T-helper 1 cell treated with Interleukin-12 subunit alpha and Interleukin-12 subunit beta and Interleukin-4 antibody, amounts not matched to agents 30 μg/mL and 1 μg/mL, for 36 hours (primary cell): ENCODE results near the gene EGLN2.

ENCODE experiments used
- H3K27ac Mint-ChIP-seq: one replicate; pipeline ENCODE4 v1.8.0; 2021; ENCODE audit warnings: mild to moderate bottlenecking, mixed read lengths
- H3K27me3 Mint-ChIP-seq: one replicate; pipeline ENCODE4 v1.8.0; 2021; ENCODE audit warnings: low read depth, mixed read lengths
- H3K36me3 Mint-ChIP-seq: one replicate; pipeline ENCODE4 v1.8.0; 2021; ENCODE audit warnings: low read depth, mixed read lengths
- H3K4me1 Mint-ChIP-seq: one replicate; pipeline ENCODE4 v1.8.0; 2021; ENCODE audit warnings: low read depth, mixed read lengths
- H3K4me3 Mint-ChIP-seq: one replicate; pipeline ENCODE4 v1.8.0; 2021; ENCODE audit warnings: mild to moderate bottlenecking, moderate library complexity, mixed read lengths
- H3K9me3 Mint-ChIP-seq: one replicate; pipeline ENCODE4 v1.8.0; 2021; ENCODE audit warnings: mixed read lengths

Gene EGLN2

DNA sequence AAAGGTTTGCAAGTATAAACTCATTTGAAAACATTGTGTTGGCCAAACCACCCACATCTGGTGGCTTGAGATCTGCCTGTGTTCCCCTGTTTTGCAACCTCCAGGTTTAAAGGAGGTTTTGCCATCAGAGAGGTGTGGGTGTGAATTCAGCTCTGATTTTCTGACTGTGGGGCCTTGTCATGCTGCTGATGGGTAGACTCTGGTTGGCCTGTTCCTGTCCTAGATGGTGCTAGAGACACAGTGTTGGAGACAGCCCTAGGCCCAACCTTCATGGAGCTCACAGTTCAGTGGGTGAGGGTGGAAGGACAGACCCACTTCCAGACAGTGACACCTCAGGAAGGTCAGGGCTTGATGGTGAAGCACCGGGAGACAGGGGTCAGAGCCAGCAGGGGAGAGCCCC is 13.5 kb upstream of the EGLN2 start:
- Mint-ChIP-seq H3K9me3 (no peaks in the 10 kb centered on the region), H3K4me3 (no peak overlapping the region), H3K36me3 (peaks cover 25% of the 10 kb centered on the region)

DNA sequence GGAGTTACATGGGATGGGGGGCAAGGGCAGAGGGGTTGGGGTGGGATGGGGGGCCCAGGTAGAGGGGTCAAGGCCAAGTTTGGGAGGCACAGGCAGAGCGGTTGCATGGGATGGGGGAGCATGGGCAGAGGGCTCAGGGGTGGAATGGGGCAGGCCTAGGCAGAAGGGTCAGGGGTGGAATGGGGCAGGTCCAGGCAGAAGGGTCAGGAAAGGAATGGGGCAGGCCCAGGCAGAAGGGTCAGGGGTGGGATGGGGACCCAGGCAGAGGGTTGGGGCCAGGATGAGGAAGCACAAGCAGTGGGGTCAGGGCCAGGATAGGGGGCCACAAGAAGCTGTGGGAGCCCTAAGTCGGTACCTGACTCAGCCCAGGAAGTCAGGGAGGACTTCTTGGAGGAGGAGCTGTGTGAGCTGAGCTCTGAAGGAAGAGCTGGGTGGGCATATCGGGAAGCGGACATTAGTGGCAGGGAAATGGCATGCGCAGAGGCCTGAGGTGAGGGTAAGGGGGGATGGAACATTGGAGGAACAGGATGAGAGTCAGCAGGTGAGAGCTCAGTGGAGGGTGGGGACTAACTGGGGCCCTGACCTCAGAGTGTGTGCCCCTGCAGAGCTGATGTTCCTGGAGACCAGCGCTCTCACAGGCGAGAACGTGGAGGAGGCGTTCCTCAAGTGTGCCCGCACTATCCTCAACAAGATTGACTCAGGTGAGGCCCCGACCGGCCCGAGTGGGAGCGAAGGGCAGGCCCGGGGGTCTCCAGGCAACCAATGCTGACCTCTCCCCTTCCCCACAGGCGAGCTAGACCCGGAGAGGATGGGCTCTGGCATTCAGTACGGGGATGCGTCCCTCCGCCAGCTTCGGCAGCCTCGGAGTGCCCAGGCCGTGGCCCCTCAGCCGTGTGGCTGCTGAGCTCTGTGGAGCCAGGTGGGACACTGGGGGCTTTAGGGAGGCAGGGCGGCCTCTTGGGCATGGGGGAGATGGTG is 12.6 kb upstream of the EGLN2 start:
- Mint-ChIP-seq H3K4me1 (peaks cover 12% of the 10 kb centered on the region), H3K27me3 (no peaks in the 10 kb centered on the region), H3K36me3 (peaks cover 24% of the 10 kb centered on the region), H3K9me3 (no peaks in the 10 kb centered on the region), H3K4me3 (no peak overlapping the region), H3K27ac (no peak overlapping the region)

More for the DNA sequence above, 13.5 kb upstream of the EGLN2 start:
- Mint-ChIP-seq H3K4me1 (peaks cover 15% of the 10 kb centered on the region), H3K27me3 (no peaks in the 10 kb centered on the region), H3K27ac (peak overlapping the region; percentile 31)

DNA sequence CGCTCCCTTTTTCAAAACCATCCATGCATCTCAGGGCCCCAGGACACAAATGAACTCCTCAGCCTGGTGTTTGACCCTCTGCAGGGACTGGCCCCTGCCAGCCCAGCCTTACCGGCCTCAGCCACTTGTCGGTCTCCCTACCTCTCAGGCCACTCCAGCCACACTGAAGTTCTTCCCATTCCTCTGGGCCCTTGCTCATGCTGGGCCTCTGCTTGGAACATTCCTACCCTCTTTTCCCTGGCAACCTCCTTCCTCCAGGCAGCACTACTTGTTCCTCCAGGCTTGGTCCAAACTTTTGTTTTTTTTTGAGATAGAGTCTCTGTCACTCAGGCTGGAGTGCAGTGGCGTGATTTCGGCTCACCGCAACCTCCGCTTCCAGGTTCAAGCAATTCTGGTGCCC is 7.6 kb upstream of the EGLN2 start:
- Mint-ChIP-seq H3K36me3 (peaks cover 19% of the 10 kb centered on the region), H3K27ac (no peak overlapping the region), H3K4me3 (no peak overlapping the region), H3K27me3 (no peaks in the 10 kb centered on the region), H3K4me1 (peaks cover 15% of the 10 kb centered on the region), H3K9me3 (no peaks in the 10 kb centered on the region)

DNA sequence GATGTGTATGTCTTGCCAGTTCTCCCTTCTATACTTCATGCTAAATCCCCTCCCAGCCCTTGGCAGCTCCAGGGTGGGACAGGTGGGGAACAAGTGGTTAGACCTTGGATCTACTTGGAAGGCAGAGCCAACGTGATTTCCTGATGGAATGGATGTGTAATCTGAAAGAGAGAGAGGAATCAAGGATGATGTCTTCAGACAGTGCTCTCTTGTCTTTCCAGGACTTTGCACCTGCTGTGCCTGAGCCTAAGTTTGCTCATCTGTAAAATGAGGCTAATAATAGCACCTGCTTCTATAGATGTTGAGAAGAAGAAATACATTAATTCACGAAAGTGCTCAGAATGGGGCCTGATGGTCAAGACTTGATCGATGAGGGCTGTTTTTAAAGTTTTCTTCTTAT is 7.0 kb upstream of the EGLN2 start:
- H3K4me3 Mint-ChIP-seq: no peak overlapping the region
- peaks cover 18% of the 10 kb centered on the region for H3K36me3 Mint-ChIP-seq
- peaks cover 18% of the 10 kb centered on the region for H3K4me1 Mint-ChIP-seq
- H3K27me3 Mint-ChIP-seq: no peaks in the 10 kb centered on the region
- H3K27ac Mint-ChIP-seq: no peak overlapping the region
- no peaks in the 10 kb centered on the region for H3K9me3 Mint-ChIP-seq

DNA sequence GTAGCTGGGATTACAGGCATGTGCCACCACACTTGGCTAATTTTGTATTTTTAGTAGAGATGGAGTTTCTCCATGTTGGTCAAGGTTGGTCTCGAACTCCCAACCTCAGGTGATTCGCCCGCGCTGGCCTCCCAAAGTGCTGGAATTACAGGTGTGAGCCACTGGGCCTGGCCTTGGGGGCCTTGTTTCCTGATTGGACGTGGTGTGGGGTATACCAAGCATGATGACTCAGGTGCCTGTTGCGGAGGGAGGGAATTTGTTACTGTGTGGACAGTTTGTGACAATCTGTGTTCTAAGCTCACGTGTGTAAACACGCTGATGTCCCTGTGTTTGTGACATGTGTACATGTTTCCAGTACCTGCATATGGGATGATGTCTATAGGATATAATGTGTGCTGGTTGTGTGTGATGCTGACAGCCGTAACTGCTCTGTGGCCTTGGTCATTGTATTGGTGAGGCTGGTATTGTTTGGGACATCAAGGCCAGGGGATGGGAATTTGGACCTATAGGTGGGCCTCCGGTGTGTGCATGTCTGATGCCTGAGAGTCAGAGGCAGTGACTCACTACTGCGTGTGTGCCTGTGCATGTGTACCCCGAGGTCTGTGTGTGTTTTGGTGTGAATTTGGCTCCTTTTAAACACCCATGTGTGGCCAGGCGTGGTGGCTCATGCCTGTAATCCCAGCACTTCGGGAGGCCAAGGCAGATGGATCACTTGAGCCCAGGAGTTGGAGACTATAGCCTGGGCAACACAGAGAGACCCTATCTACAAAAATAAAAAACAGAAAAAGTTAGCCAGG is 1.6 kb upstream of the EGLN2 start:
- H3K27me3 Mint-ChIP-seq: no peaks in the 10 kb centered on the region
- H3K36me3 Mint-ChIP-seq: peaks cover 27% of the 10 kb centered on the region
- H3K9me3 Mint-ChIP-seq: no peaks in the 10 kb centered on the region
- H3K4me3 Mint-ChIP-seq: no peak overlapping the region
- H3K27ac Mint-ChIP-seq: peak overlapping the region; percentile 93
- H3K4me1 Mint-ChIP-seq: peaks cover 34% of the 10 kb centered on the region

DNA sequence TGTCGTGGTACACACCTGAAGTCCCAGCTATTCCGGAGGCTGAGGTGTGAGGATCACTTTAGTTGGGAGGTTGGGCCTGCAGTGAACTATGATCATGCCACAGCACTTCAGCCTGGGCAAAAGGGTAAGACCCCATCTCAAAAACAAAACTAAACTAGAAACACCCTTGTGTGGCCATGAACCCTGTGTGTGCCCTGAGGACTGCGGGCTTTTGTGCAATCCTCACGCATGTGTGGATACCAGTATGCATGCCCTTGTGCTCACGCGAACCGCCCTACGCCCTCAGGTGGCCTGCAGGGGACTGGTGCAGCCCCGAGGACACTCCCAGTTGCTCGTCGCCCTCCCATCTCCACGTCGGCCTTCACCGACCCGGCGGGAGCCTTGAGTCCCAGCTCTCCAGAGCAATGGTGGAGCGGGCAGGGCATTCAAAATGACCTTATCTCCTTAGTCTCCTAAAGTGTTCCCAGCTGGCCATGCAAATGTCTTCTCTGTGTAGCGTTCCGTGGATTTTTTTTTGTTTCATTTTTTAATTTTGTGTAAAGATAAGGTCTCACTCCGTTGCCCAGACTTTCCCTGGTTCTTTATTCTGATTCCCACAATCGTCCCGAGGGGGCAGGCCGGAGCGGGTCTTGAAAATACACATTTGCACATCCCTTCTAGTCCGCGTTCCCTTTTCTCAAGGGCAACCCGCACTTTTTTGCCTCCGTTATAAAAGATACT is 868 bp upstream of the EGLN2 start:
- H3K4me1 Mint-ChIP-seq: peaks cover 39% of the 10 kb centered on the region
- H3K27me3 Mint-ChIP-seq: no peaks in the 10 kb centered on the region
- H3K36me3 Mint-ChIP-seq: peaks cover 34% of the 10 kb centered on the region
- no peaks in the 10 kb centered on the region for H3K9me3 Mint-ChIP-seq
- H3K4me3 Mint-ChIP-seq: peak overlapping the region; percentile 92
- peak overlapping the region; percentile 93 for H3K27ac Mint-ChIP-seq

DNA sequence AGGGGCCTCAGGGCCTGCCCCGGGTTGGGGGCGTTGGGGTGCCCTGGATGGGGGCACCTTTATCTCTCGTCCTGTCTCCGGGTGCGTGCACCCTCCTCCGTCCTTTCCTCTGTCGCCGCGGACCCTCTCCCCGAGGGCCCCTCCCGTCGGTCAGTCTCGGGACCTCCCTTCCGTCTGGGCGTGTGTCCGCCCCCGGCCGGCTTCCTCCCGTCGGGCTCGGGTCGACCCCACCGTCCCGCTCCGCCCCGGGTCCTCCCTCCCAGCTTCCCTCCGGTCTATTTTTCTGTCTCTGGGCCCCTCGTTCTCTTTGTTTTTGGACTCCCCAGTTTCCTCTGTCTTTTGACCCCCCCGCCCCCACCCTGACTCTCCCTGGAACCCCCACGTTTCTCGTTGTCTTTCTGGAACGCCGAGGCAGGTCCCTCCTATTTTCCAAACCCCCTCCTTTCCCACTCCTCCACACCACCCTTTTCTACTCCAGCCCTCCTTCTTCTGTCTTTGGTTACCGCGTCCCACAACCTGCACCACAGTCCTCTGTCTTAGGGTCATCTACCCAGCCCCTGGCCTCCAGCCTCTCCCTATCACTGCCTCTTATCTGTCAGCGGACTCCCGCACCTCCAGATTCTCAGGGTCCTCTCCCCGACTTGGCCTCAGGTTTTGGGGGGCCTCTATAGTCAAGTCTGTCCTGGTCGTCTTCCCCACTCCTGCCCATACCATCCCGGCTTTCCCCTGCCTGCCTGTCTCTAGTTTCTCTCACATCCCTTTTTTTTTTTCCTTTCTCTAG is 757 bp downstream of the EGLN2 start:
- Mint-ChIP-seq H3K9me3 (no peaks in the 10 kb centered on the region), H3K27ac (peak overlapping the region; percentile 86), H3K4me1 (peaks cover 56% of the 10 kb centered on the region), H3K36me3 (peaks cover 44% of the 10 kb centered on the region), H3K4me3 (peak overlapping the region; percentile 96), H3K27me3 (no peaks in the 10 kb centered on the region)

DNA sequence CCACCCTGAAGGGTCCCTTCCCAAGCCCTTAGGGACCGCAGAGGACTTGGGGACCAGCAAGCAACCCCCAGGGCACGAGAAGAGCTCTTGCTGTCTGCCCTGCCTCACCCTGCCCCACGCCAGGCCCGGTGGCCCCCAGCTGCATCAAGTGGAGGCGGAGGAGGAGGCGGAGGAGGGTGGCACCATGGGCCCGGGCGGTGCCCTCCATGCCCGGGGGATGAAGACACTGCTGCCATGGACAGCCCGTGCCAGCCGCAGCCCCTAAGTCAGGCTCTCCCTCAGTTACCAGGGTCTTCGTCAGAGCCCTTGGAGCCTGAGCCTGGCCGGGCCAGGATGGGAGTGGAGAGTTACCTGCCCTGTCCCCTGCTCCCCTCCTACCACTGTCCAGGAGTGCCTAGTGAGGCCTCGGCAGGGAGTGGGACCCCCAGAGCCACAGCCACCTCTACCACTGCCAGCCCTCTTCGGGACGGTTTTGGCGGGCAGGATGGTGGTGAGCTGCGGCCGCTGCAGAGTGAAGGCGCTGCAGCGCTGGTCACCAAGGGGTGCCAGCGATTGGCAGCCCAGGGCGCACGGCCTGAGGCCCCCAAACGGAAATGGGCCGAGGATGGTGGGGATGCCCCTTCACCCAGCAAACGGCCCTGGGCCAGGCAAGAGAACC is 1.5 kb downstream of the EGLN2 start:
- Mint-ChIP-seq H3K36me3 (peaks cover 44% of the 10 kb centered on the region), H3K9me3 (no peaks in the 10 kb centered on the region), H3K27me3 (no peaks in the 10 kb centered on the region), H3K4me3 (peak overlapping the region; percentile 96), H3K27ac (peak overlapping the region; percentile 86), H3K4me1 (peaks cover 63% of the 10 kb centered on the region)

DNA sequence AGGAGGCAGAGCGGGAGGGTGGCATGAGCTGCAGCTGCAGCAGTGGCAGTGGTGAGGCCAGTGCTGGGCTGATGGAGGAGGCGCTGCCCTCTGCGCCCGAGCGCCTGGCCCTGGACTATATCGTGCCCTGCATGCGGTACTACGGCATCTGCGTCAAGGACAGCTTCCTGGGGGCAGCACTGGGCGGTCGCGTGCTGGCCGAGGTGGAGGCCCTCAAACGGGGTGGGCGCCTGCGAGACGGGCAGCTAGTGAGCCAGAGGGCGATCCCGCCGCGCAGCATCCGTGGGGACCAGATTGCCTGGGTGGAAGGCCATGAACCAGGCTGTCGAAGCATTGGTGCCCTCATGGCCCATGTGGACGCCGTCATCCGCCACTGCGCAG is 2.0 kb downstream of the EGLN2 start:
- peaks cover 46% of the 10 kb centered on the region for H3K36me3 Mint-ChIP-seq

DNA sequence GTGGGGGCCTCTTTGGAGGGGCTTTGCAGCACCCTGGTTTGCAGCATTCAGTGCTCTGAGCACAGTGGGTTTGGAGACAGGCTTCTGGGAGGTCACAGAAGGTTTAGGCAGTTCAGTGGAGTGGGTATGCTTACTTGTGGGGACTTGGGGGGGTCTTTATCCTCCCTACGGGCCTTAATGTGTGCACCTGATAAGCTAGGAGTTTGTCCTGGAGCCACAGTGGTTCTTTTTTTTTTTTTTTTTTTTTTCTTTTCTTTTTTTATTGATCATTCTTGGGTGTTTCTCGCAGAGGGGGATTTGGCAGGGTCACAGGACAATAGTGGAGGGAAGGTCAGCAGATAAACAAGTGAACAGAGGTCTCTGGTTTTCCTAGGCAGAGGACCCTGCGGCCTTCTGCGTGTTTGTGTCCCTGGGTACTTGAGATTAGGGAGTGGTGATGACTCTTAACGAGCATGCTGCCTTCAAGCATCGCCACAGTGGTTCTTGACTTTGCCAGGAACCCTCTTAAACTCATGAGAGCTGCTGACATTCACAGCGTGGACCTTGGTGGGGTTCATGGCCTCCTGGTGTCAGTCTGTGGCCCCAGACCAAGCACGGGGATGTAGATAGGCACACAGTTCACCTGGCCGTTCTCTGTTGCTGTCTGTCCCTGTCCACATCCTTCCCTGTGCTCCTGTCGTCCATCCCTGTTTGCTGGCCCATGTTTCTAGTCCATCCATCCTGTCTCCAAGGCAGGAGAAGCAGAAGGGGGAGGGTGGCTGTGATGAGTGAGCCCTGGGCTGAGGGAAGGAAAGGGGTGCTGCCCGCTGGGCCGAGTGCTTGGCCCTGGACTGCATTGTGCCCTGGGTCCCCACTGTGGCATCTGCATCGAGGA is 2.7 kb downstream of the EGLN2 start:
- Mint-ChIP-seq H3K9me3 (no peaks in the 10 kb centered on the region), H3K27ac (peak overlapping the region; percentile 96), H3K4me3 (peak overlapping the region; percentile 96), H3K27me3 (no peaks in the 10 kb centered on the region), H3K36me3 (peaks cover 44% of the 10 kb centered on the region), H3K4me1 (peaks cover 70% of the 10 kb centered on the region)

More for the DNA sequence above, 2.0 kb downstream of the EGLN2 start:
- Mint-ChIP-seq H3K27me3 (no peaks in the 10 kb centered on the region), H3K27ac (peak overlapping the region; percentile 96), H3K4me1 (peaks cover 67% of the 10 kb centered on the region), H3K9me3 (no peaks in the 10 kb centered on the region), H3K4me3 (peak overlapping the region; percentile 96)

DNA sequence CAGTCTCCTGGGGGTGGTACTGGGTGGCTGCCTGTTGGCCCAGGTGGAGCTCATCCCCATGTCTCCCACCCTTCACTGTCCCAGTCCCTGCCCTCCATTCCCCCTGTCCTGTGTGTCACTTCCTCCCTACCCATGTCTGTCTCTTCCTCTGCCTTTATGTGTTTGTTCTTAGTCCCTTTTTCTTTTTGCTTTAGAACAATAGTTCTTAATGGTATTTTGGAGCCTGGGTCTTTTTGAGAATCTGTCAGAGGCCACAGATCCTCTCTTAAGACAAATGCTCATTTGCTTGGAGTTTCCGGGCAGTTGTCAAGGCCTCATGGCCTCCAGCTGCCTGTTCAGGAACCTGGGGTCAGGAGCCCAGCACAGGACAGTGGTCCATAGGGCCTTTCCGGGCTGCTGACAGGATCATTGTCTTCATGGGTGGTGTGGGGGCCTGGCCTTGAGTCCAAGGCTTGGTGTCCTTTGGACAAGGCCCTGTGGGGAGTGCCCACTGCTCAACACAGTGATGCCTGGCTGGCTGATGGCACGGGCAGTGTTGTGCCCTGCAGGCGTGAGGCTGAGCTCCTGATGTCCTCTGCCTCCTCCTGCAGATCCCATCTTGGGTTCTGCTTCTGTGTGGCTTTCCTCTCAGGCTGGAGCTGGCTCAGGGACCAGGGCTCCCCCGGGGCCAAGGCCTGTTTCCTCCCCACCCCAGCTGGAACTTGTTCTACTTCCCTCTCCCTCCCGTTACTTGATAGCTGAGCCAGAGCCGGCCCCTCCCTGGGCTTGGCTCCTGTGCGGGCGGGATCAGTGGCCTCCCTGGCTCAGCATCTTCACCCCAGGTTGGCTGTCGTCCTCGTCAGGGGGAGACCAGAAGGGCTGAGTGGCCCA is 3.5 kb downstream of the EGLN2 start:
- Mint-ChIP-seq H3K4me3 (peak overlapping the region; percentile 83), H3K27ac (peak overlapping the region; percentile 96), H3K36me3 (peaks cover 47% of the 10 kb centered on the region), H3K27me3 (no peaks in the 10 kb centered on the region), H3K4me1 (peaks cover 72% of the 10 kb centered on the region), H3K9me3 (no peaks in the 10 kb centered on the region)
